Uterus (tissue), 4 donors: Measurements from ENCODE around the gene OTOS. TPM values are rescaled to one million over a fixed set of nuclear protein-coding genes. Genes with fewer than 3 reads are reported as not detected.

ENCODE experiments used
- DNase-seq, 2 donors: peaks; one replicate each; pipeline ENCODE4 v3.0.0-alpha.2; 2019 to 2020
- H3K27ac ChIP-seq, 2 donors: fragments of 200-600 bp; sonication (generic); 1 replicate in 1 of 2; 2 replicates in 1 of 2; pipeline ENCODE4 v1.5.1; 2016 to 2018
- H3K27me3 ChIP-seq, 2 donors: fragments of 200-600 bp; sonication (generic); one replicate each; pipeline ENCODE4 v1.5.1; 2018 to 2019; ENCODE audit warnings: control low read depth in 1 of 2
- H3K36me3 ChIP-seq, 2 donors: fragments of 200-600 bp; sonication (generic); one replicate each; pipeline ENCODE4 v1.5.1; 2019; ENCODE audit warnings: control low read depth in 1 of 2
- H3K4me1 ChIP-seq, 2 donors: fragments of 200-600 bp; sonication (generic); one replicate each; pipeline ENCODE4 v1.5.1; 2018 to 2019; ENCODE audit warnings: control low read depth in 1 of 2
- H3K4me3 ChIP-seq, 2 donors: fragments of 200-600 bp; sonication (generic); 1 replicate in 1 of 2; 2 replicates in 1 of 2; pipeline ENCODE4 v1.5.1; 2018 to 2019; ENCODE audit warnings: mild to moderate bottlenecking in 1 of 2
- H3K9me3 ChIP-seq, 2 donors: fragments of 200-600 bp; sonication (generic); one replicate each; pipeline ENCODE4 v1.5.1; 2019; ENCODE audit warnings: control low read depth in 1 of 2
- POLR2A ChIP-seq, 2 donors: fragments of 450-650 bp; IDR thresholded peaks; one replicate each; pipeline ENCODE4 v1.6.1; 2016; ENCODE audit warnings: antibody characterized with exemption in 2 of 2, mild to moderate bottlenecking in 1 of 2, moderate library complexity in 1 of 2
- intact Hi-C: fragments of 100-400 bp; cut with DNase I; formaldehyde crosslinking; loops from one replicate; pipeline ENCODE4 v1.15.1; 2023; ENCODE audit warnings: low total_unique reads
- total RNA-seq, 4 donors: library from RNA; depleted of rRNA in 3 of 4; stranded (reverse); fragments of >200 nt in 3 of 4; gene quantifications; one replicate each; pipeline versions ENCODE4 v1.1.0 to v1.2.4, GENCODE V29; 2014 to 2023
- TF ChIP-seq, protein P1 (sequence below), 4 experiments: fragments of 200-600 bp in 2 of 4; fragments of 450-650 bp in 2 of 4; sonication (generic) in 2 of 4; IDR thresholded peaks; one replicate each; pipeline ENCODE4 v1.5.1; 2016 to 2019; ENCODE audit warnings: antibody characterized with exemption in 4 of 4, mild to moderate bottlenecking in 2 of 4, moderate library complexity in 1 of 4
- donor health status: DM: yes; HTN: yes; CAD: no.

The OTOS gene
- total RNA-seq, 4 donors from 2014 or later: not detected

DNA sequence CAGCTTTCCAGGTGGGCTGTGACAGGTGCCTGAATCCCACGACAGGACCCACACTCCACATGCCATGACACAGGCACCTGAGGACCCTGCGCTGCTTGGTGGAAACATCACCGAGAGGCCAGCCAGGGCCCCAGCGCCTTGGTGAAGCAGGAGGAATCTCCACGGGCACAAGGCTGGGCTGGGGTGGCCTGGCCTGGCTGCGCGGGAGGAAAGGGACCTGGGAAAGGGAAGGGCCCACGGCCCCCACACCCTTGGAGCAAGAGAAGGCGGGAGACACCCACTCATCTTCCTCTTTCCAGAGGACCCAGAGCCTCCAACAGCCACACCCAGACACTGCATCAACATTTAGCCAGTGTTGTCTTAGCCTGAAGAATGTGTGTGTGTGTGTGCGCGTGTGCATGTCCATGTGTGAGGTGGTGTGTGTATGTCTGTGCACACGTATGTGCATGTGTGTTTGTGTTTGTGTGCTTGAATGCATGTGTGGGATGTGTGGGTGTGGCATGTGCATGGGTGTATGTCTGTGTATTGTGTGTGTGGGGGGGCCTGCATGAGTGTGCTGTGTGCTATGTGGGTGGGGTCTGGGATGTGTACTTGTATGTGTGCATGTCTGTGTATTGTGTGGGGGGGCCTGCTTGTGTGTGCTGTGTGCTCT, 6.3 kb upstream of the OTOS start:
- no peaks in the 10 kb centered on the region for H3K27me3 ChIP-seq
- intact Hi-C loops: loop anchor here (10.0 kb wide), 2 partner anchors 82 to 1112 kb away; no protein-coding TSS in a partner anchor

DNA sequence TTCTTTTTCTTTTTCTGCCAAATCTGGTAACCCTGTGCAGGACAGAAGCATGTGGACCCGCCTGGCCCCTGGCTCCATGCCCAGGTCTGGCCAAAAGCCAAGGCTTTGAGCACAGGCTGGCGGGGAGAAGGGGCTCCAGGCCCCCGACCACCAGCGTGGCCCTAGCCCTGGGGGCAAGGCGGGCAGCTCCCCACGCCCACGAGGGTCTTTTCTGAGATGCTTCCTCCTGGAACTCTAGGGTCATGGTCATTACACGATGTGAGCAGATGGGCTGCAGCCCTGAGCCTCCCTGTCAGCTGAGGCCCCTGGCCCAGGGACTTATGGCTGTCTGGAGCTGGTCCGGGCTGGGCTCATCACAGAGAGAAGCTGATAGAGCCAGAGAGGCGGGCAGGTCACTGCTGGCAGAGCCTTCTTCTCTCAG, 5.7 kb upstream of the OTOS start:
- Histone ChIP-seq H3K4me1 (peaks cover 0 to 4% of the 10 kb centered on the region in 2 donors), H3K4me3 (no peak overlapping the region), H3K27me3 (no peaks in the 10 kb centered on the region), H3K9me3 (no peaks in the 10 kb centered on the region), H3K36me3 (no peaks in the 10 kb centered on the region), H3K27ac (no peak overlapping the region)
- no peak for DNase-seq
- intact Hi-C loops: loop anchor here (10.0 kb wide), 2 partner anchors 81 to 1111 kb away; no protein-coding TSS in a partner anchor
- TF ChIP-seq, protein P1, sequence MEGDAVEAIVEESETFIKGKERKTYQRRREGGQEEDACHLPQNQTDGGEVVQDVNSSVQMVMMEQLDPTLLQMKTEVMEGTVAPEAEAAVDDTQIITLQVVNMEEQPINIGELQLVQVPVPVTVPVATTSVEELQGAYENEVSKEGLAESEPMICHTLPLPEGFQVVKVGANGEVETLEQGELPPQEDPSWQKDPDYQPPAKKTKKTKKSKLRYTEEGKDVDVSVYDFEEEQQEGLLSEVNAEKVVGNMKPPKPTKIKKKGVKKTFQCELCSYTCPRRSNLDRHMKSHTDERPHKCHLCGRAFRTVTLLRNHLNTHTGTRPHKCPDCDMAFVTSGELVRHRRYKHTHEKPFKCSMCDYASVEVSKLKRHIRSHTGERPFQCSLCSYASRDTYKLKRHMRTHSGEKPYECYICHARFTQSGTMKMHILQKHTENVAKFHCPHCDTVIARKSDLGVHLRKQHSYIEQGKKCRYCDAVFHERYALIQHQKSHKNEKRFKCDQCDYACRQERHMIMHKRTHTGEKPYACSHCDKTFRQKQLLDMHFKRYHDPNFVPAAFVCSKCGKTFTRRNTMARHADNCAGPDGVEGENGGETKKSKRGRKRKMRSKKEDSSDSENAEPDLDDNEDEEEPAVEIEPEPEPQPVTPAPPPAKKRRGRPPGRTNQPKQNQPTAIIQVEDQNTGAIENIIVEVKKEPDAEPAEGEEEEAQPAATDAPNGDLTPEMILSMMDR (IDR thresholded peaks at IDR 0.05): no peak

More for the DNA sequence above, 6.3 kb upstream of the OTOS start:
- no peak for TF ChIP-seq POLR2A (IDR thresholded peaks at IDR 0.05)
- TF ChIP-seq, protein P1 (IDR thresholded peaks at IDR 0.05): no peak
- Histone ChIP-seq H3K36me3 (no peaks in the 10 kb centered on the region), H3K9me3 (no peaks in the 10 kb centered on the region), H3K4me3 (no peak overlapping the region), H3K4me1 (peaks cover 0 to 4% of the 10 kb centered on the region in 2 donors), H3K27ac (no peak overlapping the region)
- DNase-seq: no peak

DNA sequence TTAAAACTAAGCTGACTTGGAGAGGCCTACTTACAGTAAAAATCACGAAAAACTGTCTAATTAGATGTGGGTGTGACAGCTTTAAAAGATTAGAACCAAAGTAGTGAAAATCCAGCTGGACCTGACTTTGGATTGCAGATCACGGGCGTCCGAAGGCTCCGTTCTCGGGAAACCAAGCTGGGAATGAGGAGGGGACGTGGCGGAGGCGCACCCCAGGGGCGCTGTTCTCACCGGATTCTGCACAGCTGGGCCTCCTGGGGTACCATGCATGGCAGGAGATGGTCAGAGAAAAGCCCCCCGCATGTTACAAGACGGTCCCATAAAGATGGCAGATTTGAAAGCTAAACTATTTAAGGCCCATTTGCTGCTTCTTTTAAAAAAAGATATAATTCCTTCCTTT, 5.0 kb upstream of the OTOS start:
- Histone ChIP-seq H3K36me3 (no peaks in the 10 kb centered on the region), H3K4me1 (peaks cover 0 to 4% of the 10 kb centered on the region in 2 donors), H3K27me3 (no peaks in the 10 kb centered on the region), H3K9me3 (no peaks in the 10 kb centered on the region), H3K4me3 (no peak overlapping the region), H3K27ac (no peak overlapping the region)
- TF ChIP-seq, protein P1 (IDR thresholded peaks at IDR 0.05): no peak
- TF ChIP-seq POLR2A (IDR thresholded peaks at IDR 0.05): no peak
- DNase-seq: no peak
- intact Hi-C loops: loop anchor here (10.0 kb wide), 2 partner anchors 81 to 1111 kb away; no protein-coding TSS in a partner anchor

DNA sequence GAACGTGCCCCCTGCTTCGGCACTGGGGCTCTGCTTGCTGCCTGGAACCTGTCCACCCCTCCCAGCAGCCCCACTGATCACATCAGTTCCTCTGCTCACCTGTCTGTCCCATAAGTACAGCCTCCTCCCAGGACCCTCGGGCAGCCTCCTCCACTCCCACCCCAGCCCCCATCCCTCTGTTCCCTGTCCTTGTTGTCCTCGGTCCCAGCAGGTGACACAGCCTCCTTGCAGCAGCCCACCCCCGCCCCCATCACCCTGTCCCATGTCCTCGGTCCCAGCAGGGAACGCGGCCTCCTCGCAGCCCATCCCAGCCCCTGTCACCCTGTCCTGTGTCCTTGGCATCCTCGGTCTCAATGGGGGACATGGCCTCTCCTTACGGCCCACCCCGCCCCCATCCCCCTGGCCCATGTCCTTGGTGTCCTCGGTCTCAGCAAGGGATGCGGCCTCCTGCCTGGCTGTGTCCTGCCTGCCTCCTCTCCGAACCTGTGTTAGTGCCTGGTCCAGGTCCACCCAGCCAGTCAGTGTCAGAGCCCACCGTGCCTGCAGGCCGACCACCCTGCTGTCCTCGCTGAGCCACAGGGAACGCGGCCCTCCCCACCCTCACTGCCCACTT, 4.3 kb upstream of the OTOS start:
- Histone ChIP-seq H3K36me3 (no peaks in the 10 kb centered on the region), H3K27me3 (no peaks in the 10 kb centered on the region), H3K9me3 (no peaks in the 10 kb centered on the region), H3K4me1 (peaks cover 0 to 4% of the 10 kb centered on the region in 2 donors), H3K27ac (no peak overlapping the region), H3K4me3 (no peak overlapping the region)
- no peak for TF ChIP-seq POLR2A (IDR thresholded peaks at IDR 0.05)
- TF ChIP-seq, protein P1 (IDR thresholded peaks at IDR 0.05): no peak
- intact Hi-C loops: loop anchor here (10.0 kb wide), 2 partner anchors 80 to 1110 kb away; no protein-coding TSS in a partner anchor
- DNase-seq: no peak
